ENCODE data around the gene EQTN. TPM values are rescaled to one million over a fixed set of nuclear protein-coding genes. Genes with fewer than 3 reads are reported as not detected.

EQTN gene
- total and polyA plus RNA-seq, 2 of the 8 experiments (the other 6 are each of a cell fraction or from before 2014, with no cell fraction given), result 0.23 TPM; not detected in 1

GRCh38 chr9:27333241-27334052 lies 36.5 kb upstream of the EQTN start (continued):
- TF ChIP-seq, protein P1, sequence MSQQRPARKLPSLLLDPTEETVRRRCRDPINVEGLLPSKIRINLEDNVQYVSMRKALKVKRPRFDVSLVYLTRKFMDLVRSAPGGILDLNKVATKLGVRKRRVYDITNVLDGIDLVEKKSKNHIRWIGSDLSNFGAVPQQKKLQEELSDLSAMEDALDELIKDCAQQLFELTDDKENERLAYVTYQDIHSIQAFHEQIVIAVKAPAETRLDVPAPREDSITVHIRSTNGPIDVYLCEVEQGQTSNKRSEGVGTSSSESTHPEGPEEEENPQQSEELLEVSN (IDR thresholded peaks at IDR 0.05), result no peak
- TF ChIP-seq CEBPB (IDR thresholded peaks at IDR 0.05; ENCODE audit: low read depth, low read length) (peak; percentile 54), SIN3A (conservative IDR thresholded peaks at IDR 0.05 in 1 of 2, IDR thresholded peaks at IDR 0.05 in 1 of 2; ENCODE audit: low read depth in 1 of 2, low read length in 2 of 2) (no peak), HDAC2 (IDR thresholded peaks at IDR 0.05; ENCODE audit: borderline replicate concordance in 1 of 2, low read depth in 2 of 2, low read length in 2 of 2) (peak in 1 of 2 experiments; percentile 41; a peak in 1 of 4 replicates), ZNF274 (IDR thresholded peaks at IDR 0.05; ENCODE audit: borderline replicate concordance, extremely low read depth, low read length) (no peak), HDAC6 (IDR thresholded peaks at IDR 0.05; ENCODE audit: low read depth, low read length) (no peak), POLR2AphosphoS5 (IDR thresholded peaks at IDR 0.05; ENCODE audit: low read depth, low read length) (no peak), TAF1 (IDR thresholded peaks at IDR 0.05; ENCODE audit: low read depth, low read length) (no peak), PHF8 (conservative IDR thresholded peaks at IDR 0.05; ENCODE audit: low read depth, low read length) (no peak), RNF2 (IDR thresholded peaks at IDR 0.05; ENCODE audit: borderline replicate concordance, low read depth, low read length, missing control alignments, poor library complexity, severe bottlenecking) (no peak), JUND (IDR thresholded peaks at IDR 0.05; ENCODE audit: low read length) (no peak), POU5F1 (IDR thresholded peaks at IDR 0.05; ENCODE audit: low read depth, low read length) (no peak), BCL11A (IDR thresholded peaks at IDR 0.05; ENCODE audit: low read depth in 2 of 2, low read length in 2 of 2) (no peak), POLR2A (IDR thresholded peaks at IDR 0.05; ENCODE audit: control extremely low read depth in 1 of 2, low read depth in 2 of 2, low read length in 2 of 2) (no peak), RAD21 (IDR thresholded peaks at IDR 0.05 in 1 of 2, conservative IDR thresholded peaks at IDR 0.05 in 1 of 2; ENCODE audit: low read depth in 2 of 2, low read length in 2 of 2) (peak; percentile 88 to 94), SUZ12 (IDR thresholded peaks at IDR 0.05; ENCODE audit: low read length) (no peak), EP300 (IDR thresholded peaks at IDR 0.05; ENCODE audit: borderline replicate concordance in 1 of 2, low read depth in 2 of 2, low read length in 2 of 2) (no peak), ASH2L (IDR thresholded peaks at IDR 0.05; ENCODE audit: low read length) (peak; percentile 30), SP4 (IDR thresholded peaks at IDR 0.05; ENCODE audit: low read length) (no peak), TEAD4 (IDR thresholded peaks at IDR 0.05; ENCODE audit: low read depth, low read length) (peak; percentile 83)
- TF ChIP-seq, protein P2, sequence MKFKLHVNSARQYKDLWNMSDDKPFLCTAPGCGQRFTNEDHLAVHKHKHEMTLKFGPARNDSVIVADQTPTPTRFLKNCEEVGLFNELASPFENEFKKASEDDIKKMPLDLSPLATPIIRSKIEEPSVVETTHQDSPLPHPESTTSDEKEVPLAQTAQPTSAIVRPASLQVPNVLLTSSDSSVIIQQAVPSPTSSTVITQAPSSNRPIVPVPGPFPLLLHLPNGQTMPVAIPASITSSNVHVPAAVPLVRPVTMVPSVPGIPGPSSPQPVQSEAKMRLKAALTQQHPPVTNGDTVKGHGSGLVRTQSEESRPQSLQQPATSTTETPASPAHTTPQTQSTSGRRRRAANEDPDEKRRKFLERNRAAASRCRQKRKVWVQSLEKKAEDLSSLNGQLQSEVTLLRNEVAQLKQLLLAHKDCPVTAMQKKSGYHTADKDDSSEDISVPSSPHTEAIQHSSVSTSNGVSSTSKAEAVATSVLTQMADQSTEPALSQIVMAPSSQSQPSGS (IDR thresholded peaks at IDR 0.05; ENCODE audit: low read length), result no peak

All from H1 (cell line).